MCF 10A (cell line): Measurements from ENCODE around the gene COLEC12. TPM values are rescaled to one million over a fixed set of nuclear protein-coding genes. Genes with fewer than 3 reads are reported as not detected.

Experiments used
- BruUV-seq: library from RNA; stranded (reverse); fragments of 400-500 nt; replicated peaks from 2 replicates; lab custom pipeline; 2021; lab: Mats Ljungman, UMichigan
- CTCF ChIA-PET: fragments of 300-600 bp; sonication (Branson Sonifier 250); formaldehyde crosslinking; extraction: SDS; loops from one replicate; lab custom pipeline; 2021; ENCODE audit warnings: antibody characterized with exemption, inconsistent platforms; lab: Yijun Ruan, JAX
- POLR2A ChIA-PET: fragments of 300-600, 350-650 bp; sonication (Branson Sonifier 250); formaldehyde crosslinking; extraction: SDS; loops from one replicate; lab custom pipeline; 2020; ENCODE audit warnings: antibody characterized with exemption, inconsistent platforms; lab: Yijun Ruan, JAX
- DNase-seq: peaks from one replicate; pipeline ENCODE4 v3.0.0-alpha.2; 2018; ENCODE audit not compliant: unreplicated experiment
- H3K27ac Mint-ChIP-seq: one replicate; pipeline ENCODE4 v1.8.0; 2022; ENCODE audit warnings: mild to moderate bottlenecking, low read depth, mixed read lengths; ENCODE audit not compliant: unreplicated experiment
- H3K27me3 Mint-ChIP-seq: one replicate; pipeline ENCODE4 v1.8.0; 2022; ENCODE audit warnings: mixed read lengths; ENCODE audit not compliant: insufficient read depth, unreplicated experiment
- H3K36me3 Mint-ChIP-seq: one replicate; pipeline ENCODE4 v1.8.0; 2022; ENCODE audit warnings: mild to moderate bottlenecking, moderate library complexity, mixed read lengths; ENCODE audit not compliant: insufficient read depth, unreplicated experiment
- H3K4me1 Mint-ChIP-seq: one replicate; pipeline ENCODE4 v1.8.0; 2022; ENCODE audit warnings: mixed read lengths; ENCODE audit not compliant: insufficient read depth, unreplicated experiment
- H3K4me3 Mint-ChIP-seq: one replicate; pipeline ENCODE4 v1.8.0; 2022; ENCODE audit warnings: mild to moderate bottlenecking, moderate library complexity, mixed read lengths; ENCODE audit not compliant: unreplicated experiment
- H3K9me3 Mint-ChIP-seq: one replicate; pipeline ENCODE4 v1.8.0; 2022; ENCODE audit warnings: mixed read lengths; ENCODE audit not compliant: unreplicated experiment
- CTCF ChIP-seq: fragments of 200-600 bp; IDR thresholded peaks from one replicate; pipeline ENCODE4 v1.8.0; 2022; ENCODE audit warnings: antibody characterized with exemption, mild to moderate bottlenecking; ENCODE audit not compliant: unreplicated experiment
- intact Hi-C: fragments of 100-400 bp; cut with micrococcal nuclease; formaldehyde crosslinking; loops from 2 replicates; pipeline ENCODE4 v1.14.1; 2022
- total RNA-seq: library from RNA; stranded (reverse); gene quantifications from 2 replicates; pipeline ENCODE4 v1.2.3, GENCODE V29; 2022

COLEC12 gene
- total RNA-seq, 1 experiment from 2014 or later, result 0.05 TPM

GRCh38 chr18:506801-507200 lies 6.3 kb upstream of the COLEC12 start:
- intact Hi-C loops, result no loop called here
- H3K36me3 Mint-ChIP-seq, result peaks cover 6% of the 10 kb centered on the region
- no peak for TF ChIP-seq CTCF
- ChIA-PET CTCF (no interaction called here), POLR2A (no interaction called here)
- peaks cover 13% of the 10 kb centered on the region for H3K9me3 Mint-ChIP-seq
- no peak overlapping the region for H3K27ac Mint-ChIP-seq
- BruUV-seq, result no TSS peak
- H3K4me1 Mint-ChIP-seq, result no peaks in the 10 kb centered on the region
- no peak for DNase-seq
- H3K27me3 Mint-ChIP-seq, result no peaks in the 10 kb centered on the region
- no peak overlapping the region for H3K4me3 Mint-ChIP-seq

DNA sequence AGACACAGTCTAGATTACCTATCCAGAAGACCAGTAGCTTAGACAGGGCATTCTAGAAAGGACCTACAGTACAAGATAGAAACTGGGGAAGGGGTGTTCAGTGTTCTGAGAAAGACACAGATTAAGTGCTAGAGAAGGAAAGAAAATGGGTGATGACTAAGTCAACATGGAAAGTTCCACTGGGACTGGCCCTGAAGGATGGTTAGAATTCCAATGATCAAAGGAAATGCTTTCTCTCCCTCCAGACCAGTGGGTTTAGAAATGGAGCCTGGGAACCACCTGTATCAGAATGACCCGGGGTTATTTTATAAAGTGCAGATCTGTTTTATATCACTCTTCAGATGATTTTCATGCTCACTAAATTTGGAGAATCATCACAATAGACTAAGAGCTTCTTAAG lies 5.8 kb upstream of the COLEC12 start:
- no peaks in the 10 kb centered on the region for H3K27me3 Mint-ChIP-seq
- H3K27ac Mint-ChIP-seq, result no peak overlapping the region
- no peaks in the 10 kb centered on the region for H3K4me1 Mint-ChIP-seq
- H3K4me3 Mint-ChIP-seq, result no peak overlapping the region
- POLR2A ChIA-PET, result no interaction called here
- TF ChIP-seq CTCF, result no peak
- intact Hi-C loops, result no loop called here
- BruUV-seq, result no TSS peak
- H3K9me3 Mint-ChIP-seq, result peaks cover 13% of the 10 kb centered on the region
- DNase-seq, result no peak
- CTCF ChIA-PET, result no interaction called here
- peaks cover 6% of the 10 kb centered on the region for H3K36me3 Mint-ChIP-seq

- Mint-ChIP-seq H3K4me3 (no peak overlapping the region), H3K9me3 (peaks cover 13% of the 10 kb centered on the region), H3K36me3 (peaks cover 6% of the 10 kb centered on the region), H3K27ac (no peak overlapping the region), H3K4me1 (no peaks in the 10 kb centered on the region), H3K27me3 (no peaks in the 10 kb centered on the region)
- BruUV-seq, result no TSS peak
- ChIA-PET POLR2A (no interaction called here), CTCF (interaction anchor here (1.4 kb wide), 1 partner anchor 334 kb away, joined by 5 read pairs; no protein-coding TSS in a partner anchor)
- TF ChIP-seq CTCF, result no peak
- intact Hi-C loops, result no loop called here
- no peak for DNase-seq
Measured at GRCh38 chr18:505483-506122, 5.1 kb upstream of the COLEC12 start.

DNA sequence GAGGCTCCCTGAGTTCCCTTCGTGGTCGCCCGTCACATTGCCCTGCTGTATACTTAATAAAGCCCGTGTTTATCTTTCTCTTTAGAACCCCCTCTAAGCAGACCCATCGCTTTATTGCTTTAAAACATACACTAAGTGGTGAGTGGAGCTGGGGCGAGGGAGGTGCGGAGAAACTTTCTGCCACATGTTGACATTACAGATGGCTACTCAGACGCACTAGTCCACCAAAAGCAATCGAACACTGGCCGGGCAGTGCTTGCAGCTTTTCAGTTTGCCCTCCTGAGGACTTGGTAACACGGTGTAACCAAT lies 859 bp upstream of the COLEC12 start:
- Mint-ChIP-seq H3K27ac (no peak overlapping the region), H3K4me1 (no peaks in the 10 kb centered on the region), H3K4me3 (no peak overlapping the region), H3K9me3 (peaks cover 13% of the 10 kb centered on the region), H3K36me3 (peaks cover 2% of the 10 kb centered on the region), H3K27me3 (peaks cover 19% of the 10 kb centered on the region)
- no peak for DNase-seq
- intact Hi-C loops, result no loop called here
- POLR2A ChIA-PET, result no interaction called here
- CTCF ChIA-PET, result no interaction called here
- BruUV-seq, result no TSS peak
- no peak for TF ChIP-seq CTCF
